ENCODE results near the gene COMTD1. TPM values are rescaled to one million over a fixed set of nuclear protein-coding genes. Genes with fewer than 3 reads are reported as not detected.

COMTD1 gene
- total and polyA plus RNA-seq, 2 of the 13 experiments (the other 11 are each of a cell fraction or from before 2014, with no cell fraction given), result 11.8 to 18.4 TPM

DNA sequence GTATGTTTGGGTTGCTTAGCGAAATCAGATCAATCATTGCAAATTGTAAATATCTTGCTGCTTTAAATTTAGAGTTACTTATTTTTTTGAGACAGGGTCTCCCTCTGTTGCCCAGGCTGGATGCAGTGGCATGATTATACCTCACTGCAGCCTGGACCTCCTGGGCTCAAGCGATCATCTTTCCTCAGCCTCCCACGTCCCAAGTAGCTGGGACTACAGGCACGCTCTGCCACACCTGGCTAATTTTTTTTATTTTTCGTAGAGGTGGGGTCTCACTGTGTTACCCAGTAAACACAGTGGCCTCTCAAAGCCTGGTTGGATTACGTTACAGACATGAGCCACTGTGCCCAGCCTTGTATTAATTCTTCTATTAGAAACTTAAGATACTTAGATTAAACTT is 23.4 kb downstream of the COMTD1 start (continued):
- TF ChIP-seq, protein P1, sequence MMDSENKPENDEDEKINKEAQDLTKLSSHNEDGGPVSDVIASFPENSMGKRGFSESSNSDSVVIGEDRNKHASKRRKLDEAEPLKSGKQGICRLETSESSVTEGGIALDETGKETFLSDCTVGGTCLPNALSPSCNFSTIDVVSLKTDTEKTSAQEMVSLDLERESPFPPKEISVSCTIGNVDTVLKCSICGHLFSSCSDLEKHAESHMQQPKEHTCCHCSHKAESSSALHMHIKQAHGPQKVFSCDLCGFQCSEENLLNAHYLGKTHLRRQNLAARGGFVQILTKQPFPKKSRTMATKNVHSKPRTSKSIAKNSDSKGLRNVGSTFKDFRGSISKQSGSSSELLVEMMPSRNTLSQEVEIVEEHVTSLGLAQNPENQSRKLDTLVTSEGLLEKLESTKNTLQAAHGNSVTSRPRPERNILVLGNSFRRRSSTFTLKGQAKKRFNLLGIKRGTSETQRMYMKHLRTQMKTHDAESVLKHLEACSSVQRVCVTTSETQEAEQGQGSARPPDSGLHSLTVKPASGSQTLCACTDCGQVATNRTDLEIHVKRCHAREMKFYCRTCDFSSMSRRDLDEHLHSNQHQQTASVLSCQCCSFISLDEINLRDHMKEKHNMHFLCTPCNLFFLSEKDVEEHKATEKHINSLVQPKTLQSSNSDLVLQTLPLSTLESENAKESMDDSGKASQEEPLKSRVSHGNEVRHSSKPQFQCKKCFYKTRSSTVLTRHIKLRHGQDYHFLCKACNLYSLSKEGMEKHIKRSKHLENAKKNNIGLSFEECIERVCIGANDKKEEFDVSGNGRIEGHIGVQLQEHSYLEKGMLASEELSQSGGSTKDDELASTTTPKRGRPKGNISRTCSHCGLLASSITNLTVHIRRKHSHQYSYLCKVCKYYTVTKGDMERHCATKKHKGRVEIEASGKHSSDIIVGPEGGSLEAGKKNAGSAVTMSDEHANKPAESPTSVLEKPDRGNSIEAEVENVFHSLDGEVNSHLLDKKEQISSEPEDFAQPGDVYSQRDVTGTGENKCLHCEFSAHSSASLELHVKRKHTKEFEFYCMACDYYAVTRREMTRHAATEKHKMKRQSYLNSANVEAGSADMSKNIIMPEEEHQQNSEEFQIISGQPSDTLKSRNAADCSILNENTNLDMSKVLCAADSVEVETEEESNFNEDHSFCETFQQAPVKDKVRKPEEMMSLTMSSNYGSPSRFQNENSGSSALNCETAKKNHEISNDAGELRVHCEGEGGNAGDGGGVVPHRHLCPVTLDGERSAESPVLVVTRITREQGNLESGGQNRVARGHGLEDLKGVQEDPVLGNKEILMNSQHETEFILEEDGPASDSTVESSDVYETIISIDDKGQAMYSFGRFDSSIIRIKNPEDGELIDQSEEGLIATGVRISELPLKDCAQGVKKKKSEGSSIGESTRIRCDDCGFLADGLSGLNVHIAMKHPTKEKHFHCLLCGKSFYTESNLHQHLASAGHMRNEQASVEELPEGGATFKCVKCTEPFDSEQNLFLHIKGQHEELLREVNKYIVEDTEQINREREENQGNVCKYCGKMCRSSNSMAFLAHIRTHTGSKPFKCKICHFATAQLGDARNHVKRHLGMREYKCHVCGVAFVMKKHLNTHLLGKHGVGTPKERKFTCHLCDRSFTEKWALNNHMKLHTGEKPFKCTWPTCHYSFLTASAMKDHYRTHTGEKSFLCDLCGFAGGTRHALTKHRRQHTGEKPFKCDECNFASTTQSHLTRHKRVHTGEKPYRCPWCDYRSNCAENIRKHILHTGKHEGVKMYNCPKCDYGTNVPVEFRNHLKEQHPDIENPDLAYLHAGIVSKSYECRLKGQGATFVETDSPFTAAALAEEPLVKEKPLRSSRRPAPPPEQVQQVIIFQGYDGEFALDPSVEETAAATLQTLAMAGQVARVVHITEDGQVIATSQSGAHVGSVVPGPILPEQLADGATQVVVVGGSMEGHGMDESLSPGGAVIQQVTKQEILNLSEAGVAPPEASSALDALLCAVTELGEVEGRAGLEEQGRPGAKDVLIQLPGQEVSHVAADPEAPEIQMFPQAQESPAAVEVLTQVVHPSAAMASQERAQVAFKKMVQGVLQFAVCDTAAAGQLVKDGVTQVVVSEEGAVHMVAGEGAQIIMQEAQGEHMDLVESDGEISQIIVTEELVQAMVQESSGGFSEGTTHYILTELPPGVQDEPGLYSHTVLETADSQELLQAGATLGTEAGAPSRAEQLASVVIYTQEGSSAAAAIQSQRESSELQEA (CRISPR knock-in tag; IDR thresholded peaks at IDR 0.05; ENCODE audit: not compliant biosample characterization), result no peak
- no peak for TF ChIP-seq RELA (CRISPR knock-in tag; IDR thresholded peaks at IDR 0.05)
- TF ChIP-seq NFIB (CRISPR knock-in tag; IDR thresholded peaks at IDR 0.05; ENCODE audit: borderline replicate concordance), result no peak
- no peak for TF ChIP-seq FOXO1 (CRISPR knock-in tag; IDR thresholded peaks at IDR 0.05)
- TF ChIP-seq, protein P2, sequence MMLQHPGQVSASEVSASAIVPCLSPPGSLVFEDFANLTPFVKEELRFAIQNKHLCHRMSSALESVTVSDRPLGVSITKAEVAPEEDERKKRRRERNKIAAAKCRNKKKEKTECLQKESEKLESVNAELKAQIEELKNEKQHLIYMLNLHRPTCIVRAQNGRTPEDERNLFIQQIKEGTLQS (CRISPR knock-in tag; IDR thresholded peaks at IDR 0.05), result no peak
- no peak for TF ChIP-seq ZSCAN22 (CRISPR knock-in tag; IDR thresholded peaks at IDR 0.05)
